Hepatocyte (in vitro differentiated cells): ENCODE data around the gene MLLT1.

ENCODE experiments used
- CTCF ChIP-seq: fragments of 200-600 bp; sonication (generic); IDR thresholded peaks from 2 replicates; pipeline ENCODE4 v1.5.1; 2016; ENCODE audit warnings: antibody characterized with exemption, mild to moderate bottlenecking; ENCODE audit not compliant: poor library complexity
- EZH2 ChIP-seq: fragments of 200-600 bp; sonication (generic); IDR thresholded peaks from 2 replicates; pipeline ENCODE4 v1.6.1; 2016; ENCODE audit warnings: antibody characterized with exemption, mild to moderate bottlenecking, borderline replicate concordance

GRCh38 chr19:6260376-6260775, 19.4 kb downstream of the MLLT1 start:
- TF ChIP-seq CTCF (no peak), EZH2 (no peak)
